Activated T-helper 2 cell treated with anti-CD3 and anti-CD28 coated beads, Interferon-gamma antibody, Interleukin-2, Interleukin-4, amounts not matched to agents 10 μg/mL and 5 μg/mL and 100 μg/mL, durations not matched to agents 14 hours and 24 hours and 36 hours (primary cell): Measurements from ENCODE around the gene GP9. TPM values are rescaled to one million over a fixed set of nuclear protein-coding genes. Genes with fewer than 3 reads are reported as not detected.
A peak's percentile ranks its signal among the peaks of the same experiment; 100 is the strongest.

Experiments
- DNase-seq: peaks from one replicate; pipeline ENCODE4 v3.0.0; 2021; ENCODE audit warnings: low spot score
- H3K27ac Mint-ChIP-seq: one replicate; pipeline ENCODE4 v1.8.0; 2021; ENCODE audit warnings: mixed read lengths
- H3K27me3 Mint-ChIP-seq: one replicate; pipeline ENCODE4 v1.8.0; 2021; ENCODE audit warnings: low read depth, mixed read lengths
- H3K36me3 Mint-ChIP-seq: one replicate; pipeline ENCODE4 v1.8.0; 2021; ENCODE audit warnings: low read depth, mixed read lengths
- H3K4me1 Mint-ChIP-seq: one replicate; pipeline ENCODE4 v1.8.0; 2021; ENCODE audit warnings: low read depth, mixed read lengths
- H3K4me3 Mint-ChIP-seq: one replicate; pipeline ENCODE4 v1.8.0; 2021; ENCODE audit warnings: low read depth, mild to moderate bottlenecking, moderate library complexity, mixed read lengths
- H3K9me3 Mint-ChIP-seq: one replicate; pipeline ENCODE4 v1.8.0; 2021; ENCODE audit warnings: mixed read lengths
- intact Hi-C: fragments of 100-400 bp; cut with micrococcal nuclease; formaldehyde crosslinking; loops from one replicate; pipeline ENCODE4 v1.15.1; 2023
- total RNA-seq: library from RNA; stranded (reverse); gene quantifications from 2 replicates; pipeline ENCODE4 v1.2.3, GENCODE V29; 2022

The GP9 gene
- total RNA-seq, 1 donor from 2014 or later: not detected

DNA sequence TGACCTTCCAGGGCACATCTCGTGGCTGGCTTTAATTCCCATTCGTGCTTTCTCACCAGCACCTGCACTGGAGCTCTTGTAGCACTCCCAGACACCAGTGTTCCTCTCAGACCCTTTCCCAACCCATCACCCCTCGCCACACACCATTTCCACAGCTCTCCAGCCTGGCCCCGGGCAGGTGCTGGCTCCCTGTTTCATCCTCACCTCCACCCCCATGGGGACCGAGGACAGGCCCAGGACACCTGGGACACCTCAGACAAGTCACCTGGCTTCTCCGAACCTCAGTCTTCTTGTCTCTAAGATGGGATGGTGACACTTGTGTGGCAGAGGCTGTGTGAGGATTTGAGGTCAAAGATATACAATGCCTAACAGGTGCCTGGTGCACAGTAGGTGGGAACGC, 27.4 kb upstream of the GP9 start:
- intact Hi-C loops: no loop called here
- Mint-ChIP-seq H3K27ac (no peak overlapping the region), H3K4me3 (no peak overlapping the region), H3K9me3 (no peaks in the 10 kb centered on the region), H3K27me3 (peaks cover 2% of the 10 kb centered on the region), H3K4me1 (no peaks in the 10 kb centered on the region), H3K36me3 (no peaks in the 10 kb centered on the region)
- no peak for DNase-seq

- H3K4me3 Mint-ChIP-seq: no peak overlapping the region
- intact Hi-C loops: no loop called here
- H3K27me3 Mint-ChIP-seq: peaks cover 6% of the 10 kb centered on the region
- no peaks in the 10 kb centered on the region for H3K4me1 Mint-ChIP-seq
- no peak overlapping the region for H3K27ac Mint-ChIP-seq
- H3K36me3 Mint-ChIP-seq: no peaks in the 10 kb centered on the region
- H3K9me3 Mint-ChIP-seq: no peaks in the 10 kb centered on the region
- DNase-seq: no peak
Measured at GRCh38 chr3:129033633-129034321, 26.8 kb upstream of the GP9 start.

GRCh38 chr3:129034642-129035041, 25.9 kb upstream of the GP9 start:
- no peak for DNase-seq

DNA sequence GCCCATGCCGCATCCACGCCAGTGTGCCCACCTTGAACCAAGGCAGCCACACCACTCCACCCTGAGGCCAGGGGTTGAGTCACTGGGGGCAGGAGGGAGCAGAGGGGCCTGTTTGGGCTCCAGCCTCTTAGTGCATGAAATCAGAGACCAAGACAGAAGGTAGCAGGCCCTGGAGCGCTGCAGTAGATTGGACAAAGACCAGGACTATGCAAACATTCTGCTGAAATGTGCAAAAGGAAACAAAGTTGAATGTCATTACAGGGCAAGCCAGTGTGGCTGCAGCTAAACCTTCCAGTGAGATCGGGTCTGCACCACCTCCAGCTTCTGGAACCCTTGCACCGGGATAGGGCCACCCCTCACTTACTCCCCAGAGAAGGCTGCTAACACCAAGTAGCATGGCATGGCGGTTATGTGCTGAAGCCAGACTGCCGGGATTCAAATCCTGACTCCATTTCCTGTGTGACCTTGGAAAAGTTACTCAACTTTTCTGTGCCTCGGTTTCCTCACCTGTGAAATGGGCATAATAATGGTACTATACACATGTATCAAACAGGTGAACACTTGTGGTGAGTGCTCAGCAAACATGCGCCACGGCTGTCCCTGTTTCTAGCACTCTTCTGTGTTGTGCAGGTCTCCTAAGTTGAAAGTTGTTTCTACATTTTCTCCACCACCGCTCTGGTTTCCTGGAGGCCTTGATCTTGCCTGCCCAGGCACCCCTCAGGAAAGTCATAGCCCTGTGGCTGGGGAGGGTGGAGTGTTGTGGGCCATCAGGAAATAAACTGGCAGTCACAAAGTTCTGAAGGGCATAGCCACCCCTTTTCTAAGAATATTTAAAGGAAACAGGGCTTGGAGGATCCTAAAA, 25.0 kb upstream of the GP9 start:
- Mint-ChIP-seq H3K27ac (no peak overlapping the region), H3K9me3 (no peaks in the 10 kb centered on the region), H3K4me1 (no peaks in the 10 kb centered on the region), H3K36me3 (no peaks in the 10 kb centered on the region), H3K27me3 (peaks cover 18% of the 10 kb centered on the region), H3K4me3 (no peak overlapping the region)
- intact Hi-C loops: no loop called here
- no peak for DNase-seq

More at GRCh38 chr3:129034642-129035041, 25.9 kb upstream of the GP9 start:
- Mint-ChIP-seq H3K27me3 (peaks cover 12% of the 10 kb centered on the region), H3K27ac (no peak overlapping the region), H3K36me3 (no peaks in the 10 kb centered on the region), H3K4me3 (no peak overlapping the region), H3K4me1 (no peaks in the 10 kb centered on the region), H3K9me3 (no peaks in the 10 kb centered on the region)
- intact Hi-C loops: no loop called here

DNA sequence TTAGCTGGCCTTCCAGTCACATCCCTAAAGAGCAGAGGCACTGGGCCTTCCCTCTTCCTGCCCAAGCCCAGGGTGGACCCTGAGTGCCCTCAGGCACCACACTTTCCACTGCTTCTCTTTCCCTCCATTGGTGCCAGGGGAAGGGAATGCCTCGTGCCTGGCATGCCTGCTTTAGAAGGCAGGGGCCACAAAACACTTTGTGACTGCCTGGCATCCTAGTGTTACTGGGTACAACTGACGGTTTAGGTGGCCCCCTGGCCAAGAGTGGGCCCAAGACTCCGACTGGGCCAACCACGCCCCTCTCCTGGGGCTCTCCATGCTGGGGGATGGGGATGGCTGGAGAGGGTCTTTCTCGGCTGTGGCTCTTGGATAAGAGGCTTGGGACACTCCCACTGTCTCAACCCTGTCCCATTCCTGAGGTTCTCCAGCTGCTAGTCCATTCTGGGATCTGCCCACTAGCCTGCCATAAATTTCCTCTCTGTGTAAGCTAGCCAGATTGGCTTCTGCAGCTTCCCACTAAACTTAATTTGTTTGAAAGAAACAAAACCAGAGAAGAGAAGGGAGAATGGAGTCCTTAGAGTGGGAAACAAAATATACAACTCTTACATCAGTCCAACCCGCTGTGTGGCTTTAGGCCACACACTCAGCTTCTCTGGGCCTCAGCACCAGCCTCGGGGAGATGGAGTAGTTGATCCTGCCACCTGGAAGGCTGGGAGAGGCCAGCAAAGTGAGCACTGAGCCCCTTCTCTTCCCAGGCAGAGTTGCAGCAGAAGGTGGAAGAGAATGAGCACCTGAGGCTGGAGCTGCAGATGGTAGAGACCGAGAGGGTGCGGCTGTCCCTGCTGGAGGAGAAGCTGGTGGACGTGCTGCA, 24.1 kb upstream of the GP9 start:
- intact Hi-C loops: no loop called here
- H3K27ac Mint-ChIP-seq: no peak overlapping the region
- no peaks in the 10 kb centered on the region for H3K4me1 Mint-ChIP-seq
- no peak for DNase-seq
- no peak overlapping the region for H3K4me3 Mint-ChIP-seq
- no peaks in the 10 kb centered on the region for H3K36me3 Mint-ChIP-seq
- peaks cover 21% of the 10 kb centered on the region for H3K27me3 Mint-ChIP-seq
- no peaks in the 10 kb centered on the region for H3K9me3 Mint-ChIP-seq

DNA sequence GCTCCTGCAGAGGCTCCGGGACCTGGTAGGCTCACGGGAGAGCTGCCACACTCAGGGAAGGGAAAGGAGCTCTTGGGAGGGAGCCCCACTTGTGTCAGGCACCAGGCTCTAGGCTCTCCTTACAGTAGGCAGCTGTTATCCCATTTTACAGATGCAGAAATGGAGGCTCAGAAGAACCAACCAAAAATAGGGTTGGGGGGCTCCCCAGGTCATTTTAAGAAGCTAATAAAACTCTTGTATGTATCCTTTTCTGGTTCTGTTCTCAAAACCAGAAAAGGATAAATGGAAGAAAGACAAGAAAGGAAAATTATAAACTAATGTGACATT, 23.5 kb upstream of the GP9 start:
- Mint-ChIP-seq H3K4me3 (no peak overlapping the region), H3K27ac (no peak overlapping the region), H3K9me3 (no peaks in the 10 kb centered on the region), H3K36me3 (no peaks in the 10 kb centered on the region), H3K4me1 (no peaks in the 10 kb centered on the region), H3K27me3 (peaks cover 26% of the 10 kb centered on the region)
- intact Hi-C loops: no loop called here
- DNase-seq: no peak

DNA sequence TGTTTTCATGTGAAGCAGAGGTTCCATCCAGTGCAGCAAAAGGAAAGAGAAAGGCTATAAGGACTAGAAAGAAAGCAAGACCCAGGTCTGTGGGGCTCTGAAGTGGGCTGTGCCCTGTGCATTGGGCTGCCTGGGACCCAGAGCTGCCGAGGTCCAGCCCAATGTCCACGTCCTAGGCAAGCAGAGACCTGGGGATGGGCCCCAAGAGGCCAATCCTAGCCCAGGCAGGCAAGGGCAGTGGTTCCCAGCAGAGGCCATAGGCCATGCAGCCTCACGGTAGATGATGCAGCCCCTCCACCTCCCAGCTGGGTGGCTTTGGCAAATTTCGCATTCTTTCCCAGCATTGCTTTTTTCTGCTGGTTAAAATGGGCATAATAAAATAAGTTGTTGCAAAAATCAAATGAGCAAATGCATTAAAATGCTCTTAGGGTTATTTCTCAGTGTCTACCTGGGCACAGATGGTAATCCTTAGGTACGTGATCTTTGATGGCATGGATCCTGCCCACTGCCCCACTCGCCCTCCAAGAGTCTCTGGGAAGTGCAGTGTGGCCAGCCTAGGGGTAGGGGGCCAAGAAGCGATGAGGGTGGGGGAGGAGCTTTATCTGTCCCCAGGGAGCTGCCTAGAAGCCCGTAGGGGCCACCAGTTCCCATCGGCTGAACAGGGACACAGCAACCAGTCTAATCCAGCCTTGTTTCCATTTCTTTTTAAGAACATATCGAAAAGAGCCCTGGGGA, 22.3 kb upstream of the GP9 start:
- no peak overlapping the region for H3K4me3 Mint-ChIP-seq
- no peaks in the 10 kb centered on the region for H3K9me3 Mint-ChIP-seq
- no peaks in the 10 kb centered on the region for H3K36me3 Mint-ChIP-seq

DNA sequence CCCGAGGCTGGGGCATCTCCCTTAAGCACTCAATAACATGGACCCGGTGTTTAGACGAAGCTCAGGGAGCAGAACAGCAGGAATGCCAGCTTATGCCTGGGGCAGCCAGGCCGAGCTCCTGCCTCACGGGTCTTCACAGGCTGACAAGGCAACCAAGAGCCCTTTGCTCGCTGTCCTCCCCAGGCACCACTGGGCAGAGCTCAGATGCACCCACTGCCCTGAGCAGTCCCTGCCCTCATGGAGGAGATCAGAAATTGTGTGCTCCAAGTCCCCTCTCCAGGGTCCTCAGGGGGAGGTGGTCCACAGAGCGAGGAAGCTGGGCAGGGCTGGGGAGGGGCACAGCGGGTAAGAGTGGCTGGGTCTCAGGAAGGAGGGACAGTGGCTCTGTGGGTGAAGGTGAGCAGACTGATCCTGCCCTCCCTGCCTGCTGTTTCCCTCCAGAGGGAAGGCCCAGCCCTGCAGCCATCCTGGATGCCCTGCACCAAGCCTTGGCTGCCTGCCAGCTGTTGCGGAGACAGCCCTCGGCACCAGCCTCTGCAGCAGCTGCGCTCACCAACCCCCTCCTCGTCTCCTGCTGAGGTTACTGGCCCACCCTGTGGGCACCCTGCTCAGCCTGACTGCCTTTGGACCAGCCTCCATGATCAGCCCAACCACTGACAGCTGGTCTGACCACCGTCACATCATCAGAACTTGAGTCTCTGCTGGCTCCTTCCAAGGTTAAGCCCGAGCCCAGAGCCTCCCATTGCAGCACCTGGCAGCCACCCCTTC, 21.1 kb upstream of the GP9 start:
- no peaks in the 10 kb centered on the region for H3K4me1 Mint-ChIP-seq
- peaks cover 44% of the 10 kb centered on the region for H3K27me3 Mint-ChIP-seq
- H3K27ac Mint-ChIP-seq: no peak overlapping the region
- peaks cover 4% of the 10 kb centered on the region for H3K9me3 Mint-ChIP-seq
- no peak for DNase-seq
- peaks cover 4% of the 10 kb centered on the region for H3K36me3 Mint-ChIP-seq
- intact Hi-C loops: no loop called here
- no peak overlapping the region for H3K4me3 Mint-ChIP-seq

More for the DNA sequence above, 22.3 kb upstream of the GP9 start:
- no peak for DNase-seq
- intact Hi-C loops: no loop called here
- no peaks in the 10 kb centered on the region for H3K4me1 Mint-ChIP-seq
- H3K27ac Mint-ChIP-seq: no peak overlapping the region
- peaks cover 39% of the 10 kb centered on the region for H3K27me3 Mint-ChIP-seq

DNA sequence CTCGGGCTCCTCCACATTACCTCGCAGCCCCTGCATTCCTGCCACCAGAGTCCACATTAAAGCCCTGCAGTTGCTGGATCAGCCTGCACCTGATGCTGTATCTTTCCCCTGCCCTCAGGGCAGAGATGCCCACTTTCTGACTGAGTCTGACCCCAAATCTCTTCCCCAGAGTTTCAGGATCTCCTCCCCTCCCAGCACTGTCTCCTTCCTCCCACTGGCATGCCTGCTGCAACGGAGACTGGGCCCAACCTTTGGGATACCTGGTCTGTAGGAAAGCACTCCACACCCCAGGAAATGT, 20.6 kb upstream of the GP9 start:
- H3K27ac Mint-ChIP-seq: no peak overlapping the region

GRCh38 chr3:129040579-129041300, 19.8 kb upstream of the GP9 start:
- Mint-ChIP-seq H3K27ac (no peak overlapping the region), H3K4me3 (no peak overlapping the region), H3K36me3 (peaks cover 4% of the 10 kb centered on the region), H3K4me1 (no peaks in the 10 kb centered on the region), H3K9me3 (peaks cover 4% of the 10 kb centered on the region), H3K27me3 (peaks cover 47% of the 10 kb centered on the region)
- intact Hi-C loops: no loop called here
- DNase-seq: no peak

More for the DNA sequence above, 20.6 kb upstream of the GP9 start:
- H3K27me3 Mint-ChIP-seq: peaks cover 46% of the 10 kb centered on the region
- H3K36me3 Mint-ChIP-seq: peaks cover 4% of the 10 kb centered on the region
- DNase-seq: no peak
- H3K4me3 Mint-ChIP-seq: no peak overlapping the region
- intact Hi-C loops: no loop called here
- H3K9me3 Mint-ChIP-seq: peaks cover 4% of the 10 kb centered on the region
- no peaks in the 10 kb centered on the region for H3K4me1 Mint-ChIP-seq

- peaks cover 9% of the 10 kb centered on the region for H3K36me3 Mint-ChIP-seq
- intact Hi-C loops: loop anchor here (1.0 kb wide), 1 partner anchor 18 kb away; no protein-coding TSS in a partner anchor
- no peak overlapping the region for H3K4me3 Mint-ChIP-seq
- peak; percentile 40 for DNase-seq
- H3K9me3 Mint-ChIP-seq: peaks cover 10% of the 10 kb centered on the region
- H3K4me1 Mint-ChIP-seq: no peaks in the 10 kb centered on the region
- peaks cover 40% of the 10 kb centered on the region for H3K27me3 Mint-ChIP-seq
- no peak overlapping the region for H3K27ac Mint-ChIP-seq
Measured at GRCh38 chr3:129045675-129046036, 14.9 kb upstream of the GP9 start.
